AG20443 (cell line): ENCODE measurements around the gene CLDN12.

Source experiments
- DNase-seq: peaks from one replicate; pipeline ENCODE4 v3.0.0; 2012; ENCODE audit warnings: low spot score, mixed read lengths

The CLDN12 gene

GRCh38 chr7:90403174-90404113 lies at the start of gene CLDN12:
Gene CLDN12, plus strand, starts transcription at chr7:90403461. Its CDS starts 9,216 bp downstream, at chr7:90412677.
- DNase-seq = peak; percentile 94

- no peak for DNase-seq
Observed at GRCh38 chr7:90383422-90383821, 19.8 kb upstream of the CLDN12 start.

GRCh38 chr7:90383861-90384260 lies 19.4 kb upstream of the CLDN12 start:
- peak; percentile 34 for DNase-seq

GRCh38 chr7:90384433-90384832 lies 18.8 kb upstream of the CLDN12 start:
- peak; percentile 8 for DNase-seq

- no peak for DNase-seq
Observed at GRCh38 chr7:90387470-90388240, 15.6 kb upstream of the CLDN12 start.

GRCh38 chr7:90390926-90391325 lies 12.3 kb upstream of the CLDN12 start:
- DNase-seq = no peak

- no peak for DNase-seq
Observed at GRCh38 chr7:90391488-90391887, 11.8 kb upstream of the CLDN12 start.

- no peak for DNase-seq
Observed at GRCh38 chr7:90396420-90396819, 6.8 kb upstream of the CLDN12 start.

GRCh38 chr7:90401989-90402388 lies 1.3 kb upstream of the CLDN12 start:
- no peak for DNase-seq

GRCh38 chr7:90402785-90403173 lies 482 bp upstream of the CLDN12 start:
- no peak for DNase-seq

- DNase-seq = no peak
Observed at GRCh38 chr7:90404777-90405176, 1.5 kb downstream of the CLDN12 start.

- no peak for DNase-seq
Observed at GRCh38 chr7:90407484-90407821, 4.2 kb downstream of the CLDN12 start.

- no peak for DNase-seq
Observed at GRCh38 chr7:90408142-90408541, 4.9 kb downstream of the CLDN12 start.

- no peak for DNase-seq
Observed at GRCh38 chr7:90409667-90410066, 6.4 kb downstream of the CLDN12 start.

- no peak for DNase-seq
Observed at GRCh38 chr7:90411510-90411909, 8.2 kb downstream of the CLDN12 start.

- no peak for DNase-seq
Observed at GRCh38 chr7:90412458-90413184, 9.4 kb downstream of the CLDN12 start.

GRCh38 chr7:90413185-90413528 lies 9.9 kb downstream of the CLDN12 start:
- no peak for DNase-seq

GRCh38 chr7:90421651-90422050 lies 18.4 kb downstream of the CLDN12 start:
- DNase-seq = no peak

- DNase-seq = no peak
Observed at GRCh38 chr7:90424720-90425119, 21.5 kb downstream of the CLDN12 start.

GRCh38 chr7:90425376-90425775 lies 22.1 kb downstream of the CLDN12 start:
- no peak for DNase-seq

- DNase-seq = no peak
Observed at GRCh38 chr7:90430614-90431460, 27.6 kb downstream of the CLDN12 start.

- DNase-seq = no peak
Observed at GRCh38 chr7:90432752-90433151, 29.5 kb downstream of the CLDN12 start.
